ENCODE data around the gene SMAD4.

DNA sequence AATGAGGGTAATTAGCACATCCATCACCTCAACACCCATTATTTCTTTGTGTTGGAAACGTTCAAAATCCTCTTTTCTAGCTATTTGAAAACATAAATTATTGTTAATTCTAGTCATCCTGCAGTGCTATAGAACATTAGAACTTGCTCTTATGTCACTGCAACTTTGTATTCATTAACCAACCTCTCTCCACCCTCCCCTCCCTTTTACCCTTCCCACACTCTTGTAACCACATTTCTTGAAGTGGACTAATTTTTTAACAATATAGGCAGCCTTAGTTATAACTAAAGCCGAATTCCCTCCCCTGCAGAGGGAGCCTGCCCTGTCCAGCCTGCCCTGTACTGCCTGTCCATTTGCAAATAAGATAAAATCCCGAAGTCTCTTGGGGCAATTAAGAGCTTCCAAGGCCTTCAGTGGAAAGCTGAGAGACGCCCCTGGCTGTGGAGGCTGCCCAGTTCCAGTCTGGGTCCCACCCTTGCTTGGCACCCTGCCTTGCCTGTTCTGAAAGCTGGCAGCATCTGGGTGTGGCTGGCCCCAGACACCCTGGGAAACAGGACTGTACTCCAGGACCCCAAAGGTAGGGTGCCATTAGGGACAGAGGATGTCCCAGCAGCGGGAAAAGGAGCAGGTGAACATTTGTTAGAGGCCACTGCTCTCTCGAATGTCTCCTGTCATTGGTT lies 102.4 kb downstream of the SMAD4 start:
- TF ChIP-seq, protein P1, sequence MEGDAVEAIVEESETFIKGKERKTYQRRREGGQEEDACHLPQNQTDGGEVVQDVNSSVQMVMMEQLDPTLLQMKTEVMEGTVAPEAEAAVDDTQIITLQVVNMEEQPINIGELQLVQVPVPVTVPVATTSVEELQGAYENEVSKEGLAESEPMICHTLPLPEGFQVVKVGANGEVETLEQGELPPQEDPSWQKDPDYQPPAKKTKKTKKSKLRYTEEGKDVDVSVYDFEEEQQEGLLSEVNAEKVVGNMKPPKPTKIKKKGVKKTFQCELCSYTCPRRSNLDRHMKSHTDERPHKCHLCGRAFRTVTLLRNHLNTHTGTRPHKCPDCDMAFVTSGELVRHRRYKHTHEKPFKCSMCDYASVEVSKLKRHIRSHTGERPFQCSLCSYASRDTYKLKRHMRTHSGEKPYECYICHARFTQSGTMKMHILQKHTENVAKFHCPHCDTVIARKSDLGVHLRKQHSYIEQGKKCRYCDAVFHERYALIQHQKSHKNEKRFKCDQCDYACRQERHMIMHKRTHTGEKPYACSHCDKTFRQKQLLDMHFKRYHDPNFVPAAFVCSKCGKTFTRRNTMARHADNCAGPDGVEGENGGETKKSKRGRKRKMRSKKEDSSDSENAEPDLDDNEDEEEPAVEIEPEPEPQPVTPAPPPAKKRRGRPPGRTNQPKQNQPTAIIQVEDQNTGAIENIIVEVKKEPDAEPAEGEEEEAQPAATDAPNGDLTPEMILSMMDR (IDR thresholded peaks at IDR 0.05), result no peak
- no peak for TF ChIP-seq POLR2A (IDR thresholded peaks at IDR 0.05)
- no peak for TF ChIP-seq POLR2AphosphoS5 (IDR thresholded peaks at IDR 0.05)
- TF ChIP-seq EP300 (IDR thresholded peaks at IDR 0.05), result no peak
